Measurements from ENCODE around the gene TRIM16. TPM values are rescaled to one million over a fixed set of nuclear protein-coding genes. Genes with fewer than 3 reads are reported as not detected.
A peak's percentile ranks its signal among the peaks of the same experiment; 100 is the strongest.
"Not testable (repeated sequence)": the region's sequence is repeated elsewhere in the genome, so short reads cannot be mapped to it uniquely, and the experiment has no call there.

The TRIM16 gene
- total RNA-seq (1 to 10 TPM; 5.2 to 7.8 TPM), total RNA-seq (7.1 to 10.5 reads per million in 2 donors)

DNA sequence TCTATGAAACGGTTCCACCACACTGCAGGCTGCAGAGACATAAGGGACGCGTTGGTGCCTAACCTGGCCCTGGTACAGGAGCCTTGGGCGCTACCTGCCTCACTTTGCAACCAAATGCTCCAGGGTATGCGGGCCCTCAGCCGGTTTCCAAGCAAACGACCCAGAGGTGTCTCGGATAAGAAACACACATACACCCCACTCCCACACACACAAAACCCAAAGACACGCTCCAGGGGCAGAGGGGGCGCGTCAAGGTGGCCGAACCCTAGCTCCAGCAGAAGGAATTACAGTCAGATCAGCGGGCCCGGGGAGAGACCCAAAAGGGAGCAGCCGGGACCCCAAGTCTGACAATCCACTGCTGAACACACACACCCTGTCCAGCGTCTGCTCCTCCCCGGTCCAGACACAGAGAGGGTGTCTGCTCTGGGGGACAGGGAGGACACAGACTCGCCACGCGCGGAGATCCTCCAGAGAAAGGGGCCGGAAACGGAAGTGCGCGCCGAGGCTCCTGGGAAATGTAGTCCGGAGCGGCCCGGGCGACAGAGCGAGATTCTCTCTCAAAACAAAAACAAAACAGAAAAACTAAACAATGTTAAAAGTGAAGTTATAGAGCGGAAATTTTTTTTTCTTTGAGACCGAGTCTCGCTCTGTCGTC lies at the start of gene TRIM16:
Gene TRIM16, minus strand, starts transcription at position 488 of the 655 bp plus-strand sequence. CDS start 32,702 bp downstream, outside the sequence.
- peak; percentile 69 to 72 (median 71) for DNase-seq
- Mint-ChIP-seq H3K4me1 (peaks cover 11% of the 10 kb centered on the region), H3K4me3 (peak within 1 kb of the TSS; percentile 94), H3K27ac (peak within 1 kb of the TSS; percentile 86)
- not testable (repeated sequence) for H3K27me3 Mint-ChIP-seq; H3K9me3 ChIP-seq (ENCODE audit: control insufficient read depth, low read length, poor library complexity, severe bottlenecking); H3K36me3 Mint-ChIP-seq (ENCODE audit: low read depth)
- ATAC-seq = peak; percentile 95

GRCh38 chr17:15733174-15733789 lies 49.2 kb upstream of the TRIM16 start:
- H3K4me3 Mint-ChIP-seq; H3K36me3 Mint-ChIP-seq (ENCODE audit: low read depth); H3K27ac Mint-ChIP-seq; H3K4me1 Mint-ChIP-seq; H3K9me3 ChIP-seq (ENCODE audit: control insufficient read depth, low read length, poor library complexity, severe bottlenecking); DNase-seq; ATAC-seq; H3K27me3 Mint-ChIP-seq: not testable (repeated sequence)

DNA sequence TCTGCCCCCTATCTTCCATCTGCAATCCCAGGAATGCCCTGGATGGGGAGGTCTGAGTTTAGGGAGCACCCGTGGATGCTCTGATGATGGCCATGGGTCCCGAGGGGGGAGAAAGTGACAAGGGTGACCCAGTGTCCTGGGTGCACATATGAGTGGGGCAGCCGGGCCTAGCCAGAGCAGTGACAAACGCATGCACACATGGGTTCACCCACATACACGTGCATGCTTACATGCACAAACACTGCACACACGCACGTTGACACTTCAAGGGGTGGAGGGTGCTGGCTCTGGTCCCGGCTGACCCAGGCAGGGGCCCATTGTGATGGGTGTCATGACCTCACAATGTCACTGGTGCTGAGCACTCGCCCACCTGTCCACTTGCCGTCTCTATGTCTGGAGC lies 47.8 kb upstream of the TRIM16 start, which contains the start of gene TBC1D26:
Gene TBC1D26, plus strand, starts transcription at position 384 of the 400 bp plus-strand sequence. CDS start 3,066 bp downstream, outside the sequence.
- H3K9me3 ChIP-seq (ENCODE audit: control insufficient read depth, low read length, poor library complexity, severe bottlenecking); ATAC-seq; H3K4me3 Mint-ChIP-seq; H3K27ac Mint-ChIP-seq; H3K27me3 Mint-ChIP-seq; DNase-seq; H3K4me1 Mint-ChIP-seq; H3K36me3 Mint-ChIP-seq (ENCODE audit: low read depth): not testable (repeated sequence)

GRCh38 chr17:15730535-15730934 lies 46.4 kb upstream of the TRIM16 start:
- not testable (repeated sequence) for H3K27me3 Mint-ChIP-seq; H3K36me3 Mint-ChIP-seq (ENCODE audit: low read depth); H3K27ac Mint-ChIP-seq; H3K9me3 ChIP-seq (ENCODE audit: control insufficient read depth, low read length, poor library complexity, severe bottlenecking); ATAC-seq; DNase-seq; H3K4me3 Mint-ChIP-seq; H3K4me1 Mint-ChIP-seq

GRCh38 chr17:15716601-15717563 lies 32.8 kb upstream of the TRIM16 start:
- ATAC-seq; H3K4me1 Mint-ChIP-seq; H3K4me3 Mint-ChIP-seq; H3K27ac Mint-ChIP-seq; H3K36me3 Mint-ChIP-seq (ENCODE audit: low read depth); H3K27me3 Mint-ChIP-seq; DNase-seq: not testable (repeated sequence)
- H3K9me3 ChIP-seq (ENCODE audit: control insufficient read depth, low read length, poor library complexity, severe bottlenecking) = peaks cover 12% of the 10 kb centered on the region

DNA sequence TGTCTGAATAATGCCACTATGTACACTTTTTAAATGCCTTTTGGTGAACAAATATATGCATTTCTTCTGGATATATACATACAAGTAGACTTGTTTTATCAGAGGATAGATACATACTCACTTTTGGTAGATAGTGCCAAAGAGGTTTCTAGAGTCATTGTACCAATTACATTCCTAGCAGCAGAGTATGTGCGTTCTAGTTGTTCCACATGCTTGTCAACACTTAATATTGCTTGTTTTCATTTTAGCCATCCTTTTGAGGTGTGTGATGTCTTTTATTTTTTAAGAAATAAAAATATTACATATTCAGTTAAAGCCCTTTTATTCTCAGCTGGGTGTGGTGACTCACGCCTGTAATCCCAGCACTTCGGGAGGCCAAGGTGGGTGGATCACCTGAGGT lies 24.8 kb upstream of the TRIM16 start:
- not testable (repeated sequence) for H3K27me3 Mint-ChIP-seq; H3K4me3 Mint-ChIP-seq; ATAC-seq; H3K4me1 Mint-ChIP-seq; H3K9me3 ChIP-seq (ENCODE audit: control insufficient read depth, low read length, poor library complexity, severe bottlenecking); H3K27ac Mint-ChIP-seq; DNase-seq; H3K36me3 Mint-ChIP-seq (ENCODE audit: low read depth)

- not testable (repeated sequence) for H3K9me3 ChIP-seq (ENCODE audit: control insufficient read depth, low read length, poor library complexity, severe bottlenecking); DNase-seq; H3K27me3 Mint-ChIP-seq; H3K36me3 Mint-ChIP-seq (ENCODE audit: low read depth); ATAC-seq; H3K4me3 Mint-ChIP-seq; H3K27ac Mint-ChIP-seq; H3K4me1 Mint-ChIP-seq
Measured at GRCh38 chr17:15704813-15705212, 20.7 kb upstream of the TRIM16 start.

GRCh38 chr17:15704239-15704638 lies 20.1 kb upstream of the TRIM16 start:
- H3K36me3 Mint-ChIP-seq (ENCODE audit: low read depth); H3K27ac Mint-ChIP-seq: not testable (repeated sequence)

DNA sequence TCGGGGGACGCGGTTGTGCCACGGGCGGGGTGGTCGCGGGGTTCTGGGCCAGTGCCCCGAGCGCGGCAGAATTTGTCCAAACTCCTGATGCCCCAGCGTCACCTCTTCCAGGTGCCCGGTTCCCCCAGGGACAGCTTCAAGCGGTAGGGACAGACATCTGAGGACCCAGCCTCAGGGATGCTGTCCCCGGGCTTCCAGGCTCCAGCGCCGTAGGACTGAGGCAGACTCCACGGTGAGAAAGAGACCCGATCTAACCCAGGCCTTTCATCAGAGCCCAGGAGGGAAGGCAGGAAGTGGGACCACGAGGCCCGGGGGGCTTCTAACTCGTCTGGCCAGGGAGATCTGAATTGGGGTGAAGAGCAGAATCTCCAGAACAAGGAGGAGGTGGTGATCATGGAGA lies 15.8 kb upstream of the TRIM16 start:
- DNase-seq; H3K27me3 Mint-ChIP-seq; H3K4me1 Mint-ChIP-seq; H3K9me3 ChIP-seq (ENCODE audit: control insufficient read depth, low read length, poor library complexity, severe bottlenecking); H3K36me3 Mint-ChIP-seq (ENCODE audit: low read depth): not testable (repeated sequence)
- peak; percentile 2 for ATAC-seq
- Mint-ChIP-seq H3K27ac (peak overlapping the region; percentile 95), H3K4me3 (peak overlapping the region; percentile 98)

More at GRCh38 chr17:15704239-15704638, 20.1 kb upstream of the TRIM16 start:
- not testable (repeated sequence) for DNase-seq; H3K27me3 Mint-ChIP-seq; H3K4me1 Mint-ChIP-seq; ATAC-seq; H3K4me3 Mint-ChIP-seq; H3K9me3 ChIP-seq (ENCODE audit: control insufficient read depth, low read length, poor library complexity, severe bottlenecking)

DNA sequence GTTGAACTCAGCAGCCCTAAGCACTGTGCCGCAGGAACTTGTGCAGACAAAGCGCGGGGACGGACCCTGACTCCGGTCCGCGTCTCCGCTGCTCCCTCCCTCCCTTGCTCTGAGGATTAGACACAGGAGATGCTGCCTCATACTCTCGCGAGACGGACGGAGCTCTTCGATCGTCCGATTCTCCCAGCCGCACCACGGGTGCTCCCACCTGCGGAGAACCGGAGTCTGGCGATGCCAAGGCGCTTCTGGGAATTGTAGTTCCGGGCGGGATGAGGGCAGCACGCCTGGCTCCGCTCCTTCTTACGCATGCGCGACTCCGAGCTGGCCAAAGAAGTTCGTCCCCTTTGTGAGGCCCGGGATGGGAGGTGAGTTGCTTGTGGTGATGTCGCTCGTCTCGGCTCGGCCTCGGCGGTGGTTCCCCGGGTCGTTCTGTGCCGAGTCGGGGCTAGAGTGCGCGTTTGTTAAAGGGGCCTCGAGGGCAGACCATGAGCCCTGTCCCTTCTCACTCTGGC lies 15.4 kb upstream of the TRIM16 start, which contains the start of gene ZNF286A:
Gene ZNF286A, plus strand, starts transcription at position 340 of the 512 bp plus-strand sequence. CDS start 578 bp downstream, outside the sequence.
- not testable (repeated sequence) for H3K9me3 ChIP-seq (ENCODE audit: control insufficient read depth, low read length, poor library complexity, severe bottlenecking); H3K27me3 Mint-ChIP-seq; H3K36me3 Mint-ChIP-seq (ENCODE audit: low read depth); H3K4me1 Mint-ChIP-seq
- H3K27ac Mint-ChIP-seq = peak within 1 kb of the TSS; percentile 95
- H3K4me3 Mint-ChIP-seq = peak within 1 kb of the TSS; percentile 98
- peak; percentile 96 for ATAC-seq
- DNase-seq = peak; percentile 76 to 92 (median 91)

DNA sequence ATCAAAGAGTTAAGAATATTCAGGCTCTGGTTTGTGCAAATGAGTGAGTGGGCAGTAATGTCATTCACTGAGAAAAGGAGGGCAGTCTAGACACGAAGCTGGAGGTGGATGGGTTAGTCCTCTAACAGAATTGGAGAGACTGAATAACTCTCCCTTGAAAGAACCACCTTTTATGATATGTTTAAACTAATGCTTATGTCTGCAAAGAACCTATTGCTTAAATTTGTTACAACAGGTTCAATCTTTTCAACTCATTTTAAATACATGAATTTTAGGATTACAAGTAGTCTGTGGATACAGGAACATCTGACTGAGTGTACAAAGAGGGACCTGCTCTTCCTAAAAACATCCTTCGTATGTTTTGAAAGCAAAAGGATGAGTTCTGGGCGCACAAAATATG lies 14.9 kb upstream of the TRIM16 start:
- not testable (repeated sequence) for H3K36me3 Mint-ChIP-seq (ENCODE audit: low read depth); ATAC-seq; DNase-seq; H3K27me3 Mint-ChIP-seq; H3K4me1 Mint-ChIP-seq; H3K9me3 ChIP-seq (ENCODE audit: control insufficient read depth, low read length, poor library complexity, severe bottlenecking)
- Mint-ChIP-seq H3K27ac (peak overlapping the region; percentile 95), H3K4me3 (peak overlapping the region; percentile 98)

DNA sequence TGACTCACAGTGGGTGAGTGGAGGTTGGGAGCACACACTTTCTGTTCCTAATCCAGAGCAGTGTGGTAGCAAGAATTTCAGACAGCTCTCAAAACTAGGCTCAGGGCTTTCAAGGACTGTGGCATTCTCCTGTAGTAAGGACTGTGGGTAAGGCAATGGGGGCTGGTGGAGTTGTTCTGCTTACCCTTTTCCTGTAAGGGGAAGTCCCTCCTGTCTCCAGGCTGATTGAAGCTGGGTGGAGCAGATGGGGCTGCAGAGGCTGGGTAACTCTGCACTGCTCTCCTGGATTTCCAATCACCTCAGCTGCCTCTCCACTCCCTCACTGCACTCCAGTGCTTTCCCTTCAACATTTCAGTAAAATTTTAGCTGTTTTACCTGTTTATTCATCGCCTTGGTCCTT lies 3.4 kb upstream of the TRIM16 start:
- H3K27me3 Mint-ChIP-seq; DNase-seq; H3K9me3 ChIP-seq (ENCODE audit: control insufficient read depth, low read length, poor library complexity, severe bottlenecking); H3K36me3 Mint-ChIP-seq (ENCODE audit: low read depth); H3K27ac Mint-ChIP-seq; ATAC-seq; H3K4me3 Mint-ChIP-seq: not testable (repeated sequence)
- peaks cover 11% of the 10 kb centered on the region for H3K4me1 Mint-ChIP-seq

DNA sequence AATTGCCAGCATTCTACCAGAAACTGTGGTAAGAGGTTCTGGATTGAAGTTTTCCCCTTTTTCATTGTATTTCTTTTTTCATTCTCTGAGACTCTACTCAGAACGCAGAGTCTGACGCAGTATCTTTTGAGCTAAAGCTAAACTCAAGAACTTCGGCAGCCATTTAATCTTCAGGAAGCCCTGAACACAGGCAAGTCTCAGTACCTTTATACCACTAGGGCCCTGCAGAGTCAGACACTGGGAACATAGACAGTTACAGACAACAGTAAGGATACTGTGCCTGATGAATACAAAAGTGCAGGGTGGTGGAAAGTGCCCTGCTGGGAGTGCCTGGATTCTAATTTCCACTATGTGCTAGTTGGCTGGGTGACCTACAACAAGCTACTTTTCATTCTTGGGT lies 976 bp downstream of the TRIM16 start:
- not testable (repeated sequence) for H3K9me3 ChIP-seq (ENCODE audit: control insufficient read depth, low read length, poor library complexity, severe bottlenecking); DNase-seq; H3K27me3 Mint-ChIP-seq; H3K36me3 Mint-ChIP-seq (ENCODE audit: low read depth)
- Mint-ChIP-seq H3K4me1 (peaks cover 11% of the 10 kb centered on the region), H3K4me3 (peak overlapping the region; percentile 94), H3K27ac (peak overlapping the region; percentile 86)
- ATAC-seq = peak; percentile 35

Data from T-helper 17 cell (primary cell).